ENCODE results near the gene FNDC10. TPM values are rescaled to one million over a fixed set of nuclear protein-coding genes. Genes with fewer than 3 reads are reported as not detected.

The FNDC10 gene
- total RNA-seq, 1 donor from 2014 or later: not detected

- peak overlapping the region in 2 of 3 donors; percentile 25 to 61 for H3K4me3 ChIP-seq (ENCODE audit: low read length in 3 of 3)
- peak overlapping the region in 2 of 3 donors; percentile 65 to 85 for H3K9ac ChIP-seq (ENCODE audit: low read depth in 1 of 3, low read length in 3 of 3)
- peaks cover 20 to 32% (median 27%) of the 10 kb centered on the region in 3 donors for H3K36me3 ChIP-seq (ENCODE audit: control insufficient read depth in 3 of 3, insufficient read depth in 3 of 3, low read length in 3 of 3)
- H3K9me3 ChIP-seq (ENCODE audit: control insufficient read depth in 3 of 3, low read length in 3 of 3): no peaks in the 10 kb centered on the region
- peak overlapping the region; percentile 90 for H3K27ac ChIP-seq (ENCODE audit: low read depth, low read length)
- peaks cover 46 to 65% (median 64%) of the 10 kb centered on the region in 3 donors for H3K4me1 ChIP-seq (ENCODE audit: control insufficient read depth in 3 of 3, insufficient read depth in 3 of 3, low read length in 3 of 3)
- no peaks in the 10 kb centered on the region for H3K27me3 ChIP-seq (ENCODE audit: control insufficient read depth in 3 of 3, insufficient read depth in 3 of 3, low read length in 3 of 3)
Measured at GRCh38 chr1:1622788-1623094, 22.8 kb upstream of the FNDC10 start.

- Histone ChIP-seq H3K9ac (ENCODE audit: low read depth in 1 of 3, low read length in 3 of 3) (peak overlapping the region; percentile 45 to 85 (median 65)), H3K27ac (ENCODE audit: low read depth, low read length) (peak overlapping the region; percentile 90), H3K36me3 (ENCODE audit: control insufficient read depth in 3 of 3, insufficient read depth in 3 of 3, low read length in 3 of 3) (peaks cover 24 to 33% (median 26%) of the 10 kb centered on the region in 3 donors), H3K4me1 (ENCODE audit: control insufficient read depth in 3 of 3, insufficient read depth in 3 of 3, low read length in 3 of 3) (peaks cover 51 to 71% (median 69%) of the 10 kb centered on the region in 3 donors), H3K4me3 (ENCODE audit: low read length in 3 of 3) (peak overlapping the region in 2 of 3 donors; percentile 25 to 61), H3K9me3 (ENCODE audit: control insufficient read depth in 3 of 3, low read length in 3 of 3) (no peaks in the 10 kb centered on the region), H3K27me3 (ENCODE audit: control insufficient read depth in 3 of 3, insufficient read depth in 3 of 3, low read length in 3 of 3) (no peaks in the 10 kb centered on the region)
Measured at GRCh38 chr1:1622010-1622787, 22.3 kb upstream of the FNDC10 start.

GRCh38 chr1:1621173-1622009, 21.5 kb upstream of the FNDC10 start:
- Histone ChIP-seq H3K4me3 (ENCODE audit: low read length in 3 of 3) (peak overlapping the region in 1 of 3 donors; percentile 56), H3K9ac (ENCODE audit: low read depth in 1 of 3, low read length in 3 of 3) (peak overlapping the region; percentile 50 to 85 (median 65)), H3K27me3 (ENCODE audit: control insufficient read depth in 3 of 3, insufficient read depth in 3 of 3, low read length in 3 of 3) (no peaks in the 10 kb centered on the region), H3K27ac (ENCODE audit: low read depth, low read length) (peak overlapping the region; percentile 90), H3K36me3 (ENCODE audit: control insufficient read depth in 3 of 3, insufficient read depth in 3 of 3, low read length in 3 of 3) (peaks cover 20 to 30% (median 28%) of the 10 kb centered on the region in 3 donors), H3K9me3 (ENCODE audit: control insufficient read depth in 3 of 3, low read length in 3 of 3) (no peaks in the 10 kb centered on the region), H3K4me1 (ENCODE audit: control insufficient read depth in 3 of 3, insufficient read depth in 3 of 3, low read length in 3 of 3) (peaks cover 59 to 79% (median 77%) of the 10 kb centered on the region in 3 donors)

- H3K4me1 ChIP-seq (ENCODE audit: control insufficient read depth in 3 of 3, insufficient read depth in 3 of 3, low read length in 3 of 3): peaks cover 61 to 81% (median 78%) of the 10 kb centered on the region in 3 donors
- peak overlapping the region; percentile 50 to 85 (median 63) for H3K9ac ChIP-seq (ENCODE audit: low read depth in 1 of 3, low read length in 3 of 3)
- H3K36me3 ChIP-seq (ENCODE audit: control insufficient read depth in 3 of 3, insufficient read depth in 3 of 3, low read length in 3 of 3): peaks cover 20 to 28% (median 28%) of the 10 kb centered on the region in 3 donors
- H3K9me3 ChIP-seq (ENCODE audit: control insufficient read depth in 3 of 3, low read length in 3 of 3): no peaks in the 10 kb centered on the region
- no peaks in the 10 kb centered on the region for H3K27me3 ChIP-seq (ENCODE audit: control insufficient read depth in 3 of 3, insufficient read depth in 3 of 3, low read length in 3 of 3)
- H3K4me3 ChIP-seq (ENCODE audit: low read length in 3 of 3): peak overlapping the region; percentile 7 to 60 (median 56)
- peak overlapping the region; percentile 90 for H3K27ac ChIP-seq (ENCODE audit: low read depth, low read length)
Measured at GRCh38 chr1:1620433-1621139, 20.7 kb upstream of the FNDC10 start.

GRCh38 chr1:1619917-1620361, 20.0 kb upstream of the FNDC10 start:
- Histone ChIP-seq H3K27ac (ENCODE audit: low read depth, low read length) (peak overlapping the region; percentile 90), H3K4me1 (ENCODE audit: control insufficient read depth in 3 of 3, insufficient read depth in 3 of 3, low read length in 3 of 3) (peaks cover 61 to 82% (median 78%) of the 10 kb centered on the region in 3 donors), H3K4me3 (ENCODE audit: low read length in 3 of 3) (peak overlapping the region in 2 of 3 donors; percentile 56 to 60), H3K9ac (ENCODE audit: low read depth in 1 of 3, low read length in 3 of 3) (peak overlapping the region; percentile 50 to 85 (median 70)), H3K27me3 (ENCODE audit: control insufficient read depth in 3 of 3, insufficient read depth in 3 of 3, low read length in 3 of 3) (no peaks in the 10 kb centered on the region), H3K36me3 (ENCODE audit: control insufficient read depth in 3 of 3, insufficient read depth in 3 of 3, low read length in 3 of 3) (peaks cover 17 to 25% (median 21%) of the 10 kb centered on the region in 3 donors), H3K9me3 (ENCODE audit: control insufficient read depth in 3 of 3, low read length in 3 of 3) (no peaks in the 10 kb centered on the region)

- Histone ChIP-seq H3K27me3 (ENCODE audit: control insufficient read depth in 3 of 3, insufficient read depth in 3 of 3, low read length in 3 of 3) (no peaks in the 10 kb centered on the region), H3K9ac (ENCODE audit: low read depth in 1 of 3, low read length in 3 of 3) (peak overlapping the region in 2 of 3 donors; percentile 43 to 100), H3K9me3 (ENCODE audit: control insufficient read depth in 3 of 3, low read length in 3 of 3) (no peaks in the 10 kb centered on the region), H3K4me3 (ENCODE audit: low read length in 3 of 3) (no peak overlapping the region), H3K4me1 (ENCODE audit: control insufficient read depth in 3 of 3, insufficient read depth in 3 of 3, low read length in 3 of 3) (peaks cover 75 to 87% (median 83%) of the 10 kb centered on the region in 3 donors), H3K36me3 (ENCODE audit: control insufficient read depth in 3 of 3, insufficient read depth in 3 of 3, low read length in 3 of 3) (peaks cover 5 to 21% (median 12%) of the 10 kb centered on the region in 3 donors), H3K27ac (ENCODE audit: low read depth, low read length) (peak overlapping the region; percentile 90)
Measured at GRCh38 chr1:1618396-1619068, 18.6 kb upstream of the FNDC10 start.

GRCh38 chr1:1617925-1618324, 18.0 kb upstream of the FNDC10 start:
- H3K4me3 ChIP-seq (ENCODE audit: low read length in 3 of 3): no peak overlapping the region
- peaks cover 71 to 83% (median 80%) of the 10 kb centered on the region in 3 donors for H3K4me1 ChIP-seq (ENCODE audit: control insufficient read depth in 3 of 3, insufficient read depth in 3 of 3, low read length in 3 of 3)
- H3K27ac ChIP-seq (ENCODE audit: low read depth, low read length): no peak overlapping the region
- H3K36me3 ChIP-seq (ENCODE audit: control insufficient read depth in 3 of 3, insufficient read depth in 3 of 3, low read length in 3 of 3): peaks cover 5 to 21% (median 12%) of the 10 kb centered on the region in 3 donors
- H3K9ac ChIP-seq (ENCODE audit: low read depth in 1 of 3, low read length in 3 of 3): peak overlapping the region in 2 of 3 donors; percentile 43 to 100
- H3K27me3 ChIP-seq (ENCODE audit: control insufficient read depth in 3 of 3, insufficient read depth in 3 of 3, low read length in 3 of 3): no peaks in the 10 kb centered on the region
- no peaks in the 10 kb centered on the region for H3K9me3 ChIP-seq (ENCODE audit: control insufficient read depth in 3 of 3, low read length in 3 of 3)

- H3K9me3 ChIP-seq (ENCODE audit: control insufficient read depth in 3 of 3, low read length in 3 of 3): no peaks in the 10 kb centered on the region
- peaks cover 67 to 79% (median 76%) of the 10 kb centered on the region in 3 donors for H3K4me1 ChIP-seq (ENCODE audit: control insufficient read depth in 3 of 3, insufficient read depth in 3 of 3, low read length in 3 of 3)
- no peaks in the 10 kb centered on the region for H3K27me3 ChIP-seq (ENCODE audit: control insufficient read depth in 3 of 3, insufficient read depth in 3 of 3, low read length in 3 of 3)
- no peak overlapping the region for H3K27ac ChIP-seq (ENCODE audit: low read depth, low read length)
- peak overlapping the region in 2 of 3 donors; percentile 84 to 98 for H3K4me3 ChIP-seq (ENCODE audit: low read length in 3 of 3)
- peak overlapping the region in 1 of 3 donors; percentile 100 for H3K9ac ChIP-seq (ENCODE audit: low read depth in 1 of 3, low read length in 3 of 3)
- peaks cover 5 to 21% (median 12%) of the 10 kb centered on the region in 3 donors for H3K36me3 ChIP-seq (ENCODE audit: control insufficient read depth in 3 of 3, insufficient read depth in 3 of 3, low read length in 3 of 3)
Measured at GRCh38 chr1:1617516-1617915, 17.6 kb upstream of the FNDC10 start.

- Histone ChIP-seq H3K4me3 (ENCODE audit: low read length in 3 of 3) (peak overlapping the region; percentile 84 to 98 (median 98)), H3K4me1 (ENCODE audit: control insufficient read depth in 3 of 3, insufficient read depth in 3 of 3, low read length in 3 of 3) (peaks cover 61 to 73% (median 69%) of the 10 kb centered on the region in 3 donors), H3K27ac (ENCODE audit: low read depth, low read length) (peak overlapping the region; percentile 99), H3K9ac (ENCODE audit: low read depth in 1 of 3, low read length in 3 of 3) (peak overlapping the region; percentile 87 to 100 (median 98)), H3K36me3 (ENCODE audit: control insufficient read depth in 3 of 3, insufficient read depth in 3 of 3, low read length in 3 of 3) (peaks cover 5 to 21% (median 12%) of the 10 kb centered on the region in 3 donors), H3K27me3 (ENCODE audit: control insufficient read depth in 3 of 3, insufficient read depth in 3 of 3, low read length in 3 of 3) (no peaks in the 10 kb centered on the region), H3K9me3 (ENCODE audit: control insufficient read depth in 3 of 3, low read length in 3 of 3) (no peaks in the 10 kb centered on the region)
Measured at GRCh38 chr1:1616838-1617237, 16.9 kb upstream of the FNDC10 start.

Measured in skeletal muscle tissue (tissue), 4 donors.